ENCODE results near the gene GALNT5. TPM values are rescaled to one million over a fixed set of nuclear protein-coding genes. Genes with fewer than 3 reads are reported as not detected.

Gene GALNT5
- total RNA-seq, 1 donor from 2014 or later = 2.2 TPM

GRCh38 chr2:157359628-157360027 lies 102.1 kb downstream of the GALNT5 start:
- peaks cover 11% of the 10 kb centered on the region for H3K9me3 ChIP-seq (ENCODE audit: insufficient read depth, low read depth, low read length)
- DNase-seq (ENCODE audit: low read depth) (no peak), FAIRE-seq (no peak)
- no peak overlapping the region for H2AFZ ChIP-seq (ENCODE audit: low read depth, low read length)
- no peaks in the 10 kb centered on the region for H4K20me1 ChIP-seq (ENCODE audit: insufficient read depth, low read length)
- no peaks in the 10 kb centered on the region for H3K27me3 Mint-ChIP-seq (ENCODE audit: low read depth, unreplicated experiment)
- no peaks in the 10 kb centered on the region for H3K4me1 ChIP-seq (ENCODE audit: insufficient read depth, low read length)
- H3K36me3 ChIP-seq (ENCODE audit: insufficient read depth, low read length) = no peaks in the 10 kb centered on the region
- H3K4me3 Mint-ChIP-seq (ENCODE audit: unreplicated experiment) = no peak overlapping the region
- no peak overlapping the region for H3K4me2 ChIP-seq (ENCODE audit: low read length)
- no peaks in the 10 kb centered on the region for H3K36me3 Mint-ChIP-seq (ENCODE audit: low read depth, unreplicated experiment)
- H3K9ac ChIP-seq (ENCODE audit: low read length) = no peak overlapping the region
- H3K27ac Mint-ChIP-seq (ENCODE audit: unreplicated experiment) = no peak overlapping the region
- H3K9me3 Mint-ChIP-seq (ENCODE audit: unreplicated experiment) = peaks cover 7% of the 10 kb centered on the region
- H3K79me2 ChIP-seq (ENCODE audit: insufficient read depth, low read length) = no peaks in the 10 kb centered on the region
- no peak overlapping the region for H3K27ac ChIP-seq (ENCODE audit: low read depth, low read length)
- H3K4me3 ChIP-seq (ENCODE audit: insufficient read depth, low read depth, low read length) = no peak overlapping the region
- TF ChIP-seq CTCF (IDR thresholded peaks at IDR 0.05; ENCODE audit: insufficient read depth, low read depth, low read length) = no peak
- no peak for TF ChIP-seq EZH2 (IDR thresholded peaks at IDR 0.05; ENCODE audit: insufficient read depth, low read length)
- no peaks in the 10 kb centered on the region for H3K27me3 ChIP-seq (ENCODE audit: insufficient read depth, low read length)
- peaks cover 9% of the 10 kb centered on the region for H3K4me1 Mint-ChIP-seq (ENCODE audit: low read depth, unreplicated experiment)

GRCh38 chr2:157361526-157361925 lies 104.0 kb downstream of the GALNT5 start:
- Histone ChIP-seq H3K36me3 (ENCODE audit: insufficient read depth, low read length) (no peaks in the 10 kb centered on the region), H3K9ac (ENCODE audit: low read length) (no peak overlapping the region), H3K4me2 (ENCODE audit: low read length) (no peak overlapping the region), H3K27me3 (ENCODE audit: insufficient read depth, low read length) (no peaks in the 10 kb centered on the region), H3K4me3 (ENCODE audit: insufficient read depth, low read depth, low read length) (no peak overlapping the region), H2AFZ (ENCODE audit: low read depth, low read length) (no peak overlapping the region), H3K79me2 (ENCODE audit: insufficient read depth, low read length) (no peaks in the 10 kb centered on the region), H3K4me1 (ENCODE audit: insufficient read depth, low read length) (no peaks in the 10 kb centered on the region), H3K9me3 (ENCODE audit: insufficient read depth, low read depth, low read length) (peaks cover 11% of the 10 kb centered on the region), H4K20me1 (ENCODE audit: insufficient read depth, low read length) (no peaks in the 10 kb centered on the region), H3K27ac (ENCODE audit: low read depth, low read length) (no peak overlapping the region)
- Mint-ChIP-seq H3K27ac (ENCODE audit: unreplicated experiment) (no peak overlapping the region), H3K27me3 (ENCODE audit: low read depth, unreplicated experiment) (no peaks in the 10 kb centered on the region), H3K9me3 (ENCODE audit: unreplicated experiment) (peaks cover 7% of the 10 kb centered on the region), H3K4me3 (ENCODE audit: unreplicated experiment) (no peak overlapping the region), H3K36me3 (ENCODE audit: low read depth, unreplicated experiment) (no peaks in the 10 kb centered on the region), H3K4me1 (ENCODE audit: low read depth, unreplicated experiment) (no peaks in the 10 kb centered on the region)
- TF ChIP-seq CTCF (IDR thresholded peaks at IDR 0.05; ENCODE audit: insufficient read depth, low read depth, low read length) = no peak
- no peak for TF ChIP-seq EZH2 (IDR thresholded peaks at IDR 0.05; ENCODE audit: insufficient read depth, low read length)
- DNase-seq (ENCODE audit: low read depth) (no peak), FAIRE-seq (no peak)

GRCh38 chr2:157362627-157363026 lies 105.1 kb downstream of the GALNT5 start:
- Histone ChIP-seq H3K4me1 (ENCODE audit: insufficient read depth, low read length) (no peaks in the 10 kb centered on the region), H3K27me3 (ENCODE audit: insufficient read depth, low read length) (no peaks in the 10 kb centered on the region), H3K4me2 (ENCODE audit: low read length) (no peak overlapping the region), H3K9me3 (ENCODE audit: insufficient read depth, low read depth, low read length) (peaks cover 11% of the 10 kb centered on the region), H3K36me3 (ENCODE audit: insufficient read depth, low read length) (no peaks in the 10 kb centered on the region), H3K4me3 (ENCODE audit: insufficient read depth, low read depth, low read length) (no peak overlapping the region), H3K27ac (ENCODE audit: low read depth, low read length) (no peak overlapping the region), H3K9ac (ENCODE audit: low read length) (no peak overlapping the region), H4K20me1 (ENCODE audit: insufficient read depth, low read length) (no peaks in the 10 kb centered on the region), H3K79me2 (ENCODE audit: insufficient read depth, low read length) (no peaks in the 10 kb centered on the region), H2AFZ (ENCODE audit: low read depth, low read length) (no peak overlapping the region)
- Mint-ChIP-seq H3K36me3 (ENCODE audit: low read depth, unreplicated experiment) (no peaks in the 10 kb centered on the region), H3K9me3 (ENCODE audit: unreplicated experiment) (peaks cover 7% of the 10 kb centered on the region), H3K4me3 (ENCODE audit: unreplicated experiment) (no peak overlapping the region), H3K27me3 (ENCODE audit: low read depth, unreplicated experiment) (no peaks in the 10 kb centered on the region), H3K4me1 (ENCODE audit: low read depth, unreplicated experiment) (no peaks in the 10 kb centered on the region), H3K27ac (ENCODE audit: unreplicated experiment) (no peak overlapping the region)
- FAIRE-seq = no peak
- no peak for DNase-seq (ENCODE audit: low read depth)
- TF ChIP-seq EZH2 (IDR thresholded peaks at IDR 0.05; ENCODE audit: insufficient read depth, low read length) (no peak), CTCF (IDR thresholded peaks at IDR 0.05; ENCODE audit: insufficient read depth, low read depth, low read length) (no peak)
